Measurements from ENCODE around the gene CNFN.
A peak's percentile ranks its signal among the peaks of the same experiment; 100 is the strongest.

Gene CNFN

GRCh38 chr19:42410371-42410770 lies 20.3 kb upstream of the CNFN start:
- H3K4me1 ChIP-seq (ENCODE audit: control insufficient read depth, insufficient read depth, low read length, poor library complexity, severe bottlenecking): peaks cover 4% of the 10 kb centered on the region
- WGBS, 2 experiments (ENCODE audit: insufficient coverage in 2 of 2): 93 to 94% methylated on average over 30 of the region's 30 CpGs
- peaks cover 3% of the 10 kb centered on the region for H3K36me3 ChIP-seq (ENCODE audit: control insufficient read depth, insufficient read depth, low read length)
- H3K27ac ChIP-seq (ENCODE audit: low read depth, low read length, severe bottlenecking): no peak overlapping the region
- no peaks in the 10 kb centered on the region for H3K9me3 ChIP-seq (ENCODE audit: control insufficient read depth, low read length)
- H3K4me3 ChIP-seq (ENCODE audit: extremely low read depth, insufficient read depth, low read length, poor library complexity, severe bottlenecking): no peak overlapping the region

DNA sequence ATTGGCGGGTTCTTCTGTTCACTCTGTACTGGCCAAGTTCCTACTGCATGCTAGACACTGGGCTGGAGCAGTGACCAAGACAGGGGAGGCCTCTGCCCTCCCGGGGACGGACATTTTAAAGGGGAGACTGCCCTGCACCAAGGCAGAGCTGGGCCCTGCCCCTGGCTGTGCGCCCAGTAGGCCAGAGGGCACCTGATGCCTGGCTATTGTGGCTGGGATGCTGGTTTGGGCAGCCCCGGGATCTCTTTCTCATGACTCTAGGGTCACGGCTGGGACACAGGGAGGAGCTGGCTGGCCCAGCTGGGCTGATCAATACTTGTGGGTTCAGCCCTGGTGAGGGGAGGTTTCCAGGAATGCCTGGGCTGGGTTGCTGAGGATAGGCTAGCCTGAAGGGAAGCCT lies 19.4 kb upstream of the CNFN start:
- Histone ChIP-seq H3K4me1 (ENCODE audit: control insufficient read depth, insufficient read depth, low read length, poor library complexity, severe bottlenecking) (peaks cover 4% of the 10 kb centered on the region), H3K36me3 (ENCODE audit: control insufficient read depth, insufficient read depth, low read length) (peaks cover 3% of the 10 kb centered on the region), H3K9me3 (ENCODE audit: control insufficient read depth, low read length) (no peaks in the 10 kb centered on the region), H3K4me3 (ENCODE audit: extremely low read depth, insufficient read depth, low read length, poor library complexity, severe bottlenecking) (no peak overlapping the region), H3K27ac (ENCODE audit: low read depth, low read length, severe bottlenecking) (no peak overlapping the region)
- 89 to 96% methylated on average over 5 to 6 of the region's 6 CpGs for WGBS, 2 experiments (ENCODE audit: insufficient coverage in 2 of 2)

- H3K4me3 ChIP-seq (ENCODE audit: extremely low read depth, insufficient read depth, low read length, poor library complexity, severe bottlenecking): no peak overlapping the region
- peaks cover 7% of the 10 kb centered on the region for H3K36me3 ChIP-seq (ENCODE audit: control insufficient read depth, insufficient read depth, low read length)
- no peaks in the 10 kb centered on the region for H3K9me3 ChIP-seq (ENCODE audit: control insufficient read depth, low read length)
- peaks cover 4% of the 10 kb centered on the region for H3K4me1 ChIP-seq (ENCODE audit: control insufficient read depth, insufficient read depth, low read length, poor library complexity, severe bottlenecking)
- no peak overlapping the region for H3K27ac ChIP-seq (ENCODE audit: low read depth, low read length, severe bottlenecking)
- WGBS, 2 experiments (ENCODE audit: insufficient coverage in 2 of 2): 92 to 98% methylated on average over 7 to 10 of the region's 10 CpGs
These were observed 17.7 kb upstream of the CNFN start for GRCh38 chr19:42407816-42408175.

- Histone ChIP-seq H3K27ac (ENCODE audit: low read depth, low read length, severe bottlenecking) (no peak overlapping the region), H3K4me3 (ENCODE audit: extremely low read depth, insufficient read depth, low read length, poor library complexity, severe bottlenecking) (no peak overlapping the region), H3K4me1 (ENCODE audit: control insufficient read depth, insufficient read depth, low read length, poor library complexity, severe bottlenecking) (peaks cover 4% of the 10 kb centered on the region), H3K36me3 (ENCODE audit: control insufficient read depth, insufficient read depth, low read length) (peaks cover 7% of the 10 kb centered on the region), H3K9me3 (ENCODE audit: control insufficient read depth, low read length) (no peaks in the 10 kb centered on the region)
- WGBS, 2 experiments (ENCODE audit: insufficient coverage in 2 of 2): 96 to 97% methylated on average over 17 to 29 of the region's 30 CpGs
These were observed 17.2 kb upstream of the CNFN start for GRCh38 chr19:42407085-42407815.

DNA sequence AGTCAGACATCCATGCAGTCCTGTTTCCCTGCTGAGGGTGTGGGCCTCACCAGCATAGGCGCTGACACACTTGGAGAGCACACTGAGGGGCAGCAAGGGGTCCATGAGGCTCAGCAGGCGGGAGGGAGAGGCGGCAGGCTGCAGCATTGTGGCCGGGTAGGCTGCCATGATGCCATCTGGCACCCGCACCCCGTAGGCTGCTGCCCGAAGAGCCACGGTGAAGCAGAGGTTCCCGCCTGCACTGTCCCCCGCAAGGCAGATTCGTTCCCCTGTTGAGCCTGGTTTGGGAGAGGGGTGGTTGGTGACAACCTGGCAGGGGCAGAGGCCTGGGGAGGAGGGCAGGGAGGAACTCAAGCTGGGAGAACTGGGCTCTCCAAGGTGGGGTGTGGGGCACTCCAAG lies 16.0 kb upstream of the CNFN start:
- 90 to 91% methylated on average over 11 of the region's 11 CpGs for WGBS, 2 experiments (ENCODE audit: insufficient coverage in 2 of 2)
- Histone ChIP-seq H3K27ac (ENCODE audit: low read depth, low read length, severe bottlenecking) (no peak overlapping the region), H3K9me3 (ENCODE audit: control insufficient read depth, low read length) (no peaks in the 10 kb centered on the region), H3K4me1 (ENCODE audit: control insufficient read depth, insufficient read depth, low read length, poor library complexity, severe bottlenecking) (peaks cover 4% of the 10 kb centered on the region), H3K36me3 (ENCODE audit: control insufficient read depth, insufficient read depth, low read length) (peaks cover 5% of the 10 kb centered on the region), H3K4me3 (ENCODE audit: extremely low read depth, insufficient read depth, low read length, poor library complexity, severe bottlenecking) (no peak overlapping the region)

DNA sequence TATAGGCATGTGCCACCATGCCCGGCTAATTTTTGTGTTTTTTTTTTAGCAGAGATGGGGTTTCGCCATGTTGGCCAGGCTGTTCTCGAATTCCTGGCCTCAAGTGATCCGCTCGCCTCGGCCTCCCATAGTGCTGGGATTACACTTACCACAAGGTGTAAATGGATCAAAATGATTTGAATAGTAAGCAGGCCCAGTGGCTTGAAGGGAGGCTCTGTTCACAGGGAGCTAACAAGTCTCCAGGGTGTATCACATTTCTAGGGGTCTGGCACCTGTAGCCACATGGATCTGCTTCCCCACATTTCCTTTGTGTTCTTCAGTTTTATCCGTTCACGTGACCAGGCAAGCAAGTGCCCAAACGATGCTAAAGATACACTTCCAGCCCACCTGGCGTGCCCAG lies 13.5 kb upstream of the CNFN start:
- Histone ChIP-seq H3K4me3 (ENCODE audit: extremely low read depth, insufficient read depth, low read length, poor library complexity, severe bottlenecking) (no peak overlapping the region), H3K4me1 (ENCODE audit: control insufficient read depth, insufficient read depth, low read length, poor library complexity, severe bottlenecking) (peaks cover 4% of the 10 kb centered on the region), H3K36me3 (ENCODE audit: control insufficient read depth, insufficient read depth, low read length) (peaks cover 4% of the 10 kb centered on the region), H3K27ac (ENCODE audit: low read depth, low read length, severe bottlenecking) (no peak overlapping the region), H3K9me3 (ENCODE audit: control insufficient read depth, low read length) (no peaks in the 10 kb centered on the region)
- WGBS, 2 experiments (ENCODE audit: insufficient coverage in 2 of 2): 92 to 94% methylated on average over 9 to 10 of the region's 10 CpGs

DNA sequence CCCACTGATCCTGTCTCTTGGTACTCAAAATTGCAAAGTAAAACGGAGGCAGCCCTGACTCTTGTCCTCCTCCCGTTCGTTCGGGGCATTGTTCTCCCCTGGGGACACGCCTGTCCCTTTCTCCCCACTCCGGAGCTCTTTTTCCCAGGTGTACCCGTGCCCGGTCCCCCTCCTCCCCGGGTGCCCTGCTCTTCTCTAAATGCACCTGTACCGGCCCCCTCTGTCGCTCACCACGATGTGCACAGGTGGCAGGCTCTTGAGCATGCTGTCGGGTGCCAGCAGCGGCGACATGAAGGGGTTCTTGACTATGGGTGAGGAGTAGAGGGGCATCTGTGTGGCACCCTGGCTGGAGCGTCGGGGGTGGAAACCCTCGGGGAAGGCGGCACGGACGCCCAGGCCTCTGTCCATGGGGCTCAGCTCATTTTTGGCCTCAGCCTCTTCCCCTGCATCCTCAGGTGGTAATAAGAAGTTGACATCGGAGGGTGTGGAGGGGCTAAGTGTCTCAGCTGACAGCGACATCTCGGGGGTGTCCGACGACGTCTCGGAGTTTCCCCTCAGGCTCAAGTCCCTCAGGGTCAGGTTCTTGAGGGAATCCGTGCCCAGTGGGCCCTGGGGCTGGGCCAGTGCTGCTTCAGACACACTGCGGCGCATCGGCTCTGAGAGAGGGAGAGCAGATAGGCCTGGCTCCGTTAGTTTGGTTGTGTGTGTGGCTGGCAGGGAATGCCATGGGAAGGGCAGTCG lies 12.4 kb upstream of the CNFN start:
- H3K4me1 ChIP-seq (ENCODE audit: control insufficient read depth, insufficient read depth, low read length, poor library complexity, severe bottlenecking): peaks cover 8% of the 10 kb centered on the region
- no peaks in the 10 kb centered on the region for H3K9me3 ChIP-seq (ENCODE audit: control insufficient read depth, low read length)
- no peak overlapping the region for H3K27ac ChIP-seq (ENCODE audit: low read depth, low read length, severe bottlenecking)
- WGBS, 2 experiments (ENCODE audit: insufficient coverage in 2 of 2): 41 to 48% methylated on average over 17 to 19 of the region's 34 CpGs
- H3K4me3 ChIP-seq (ENCODE audit: extremely low read depth, insufficient read depth, low read length, poor library complexity, severe bottlenecking): peak overlapping the region; percentile 51
- peaks cover 4% of the 10 kb centered on the region for H3K36me3 ChIP-seq (ENCODE audit: control insufficient read depth, insufficient read depth, low read length)

GRCh38 chr19:42401365-42402303 lies 11.5 kb upstream of the CNFN start:
- Histone ChIP-seq H3K4me1 (ENCODE audit: control insufficient read depth, insufficient read depth, low read length, poor library complexity, severe bottlenecking) (peaks cover 9% of the 10 kb centered on the region), H3K36me3 (ENCODE audit: control insufficient read depth, insufficient read depth, low read length) (peaks cover 4% of the 10 kb centered on the region), H3K4me3 (ENCODE audit: extremely low read depth, insufficient read depth, low read length, poor library complexity, severe bottlenecking) (peak overlapping the region; percentile 51), H3K27ac (ENCODE audit: low read depth, low read length, severe bottlenecking) (peak overlapping the region; percentile 57), H3K9me3 (ENCODE audit: control insufficient read depth, low read length) (no peaks in the 10 kb centered on the region)
- 0 to 1% methylated on average over 44 to 50 of the region's 80 CpGs for WGBS, 2 experiments (ENCODE audit: insufficient coverage in 2 of 2)

DNA sequence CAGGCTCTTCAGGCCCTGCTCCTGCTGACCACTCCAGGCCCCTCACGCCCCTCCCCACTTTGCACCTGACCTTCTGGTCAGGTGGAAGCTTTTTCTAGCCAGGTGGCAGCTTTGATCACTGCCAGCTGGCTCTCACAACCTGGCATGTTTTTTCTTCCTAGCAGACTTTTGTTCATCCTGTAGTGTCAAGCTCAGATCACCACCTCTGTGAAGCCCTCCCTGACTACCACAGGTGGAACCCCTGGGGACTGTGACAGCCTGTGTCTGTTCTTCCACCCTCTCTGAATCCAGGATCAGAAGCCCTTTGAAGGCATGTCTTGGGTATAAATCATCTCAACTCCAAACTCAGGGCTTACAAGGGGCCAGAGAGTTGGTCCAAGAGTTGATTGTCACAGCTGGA lies 10.3 kb upstream of the CNFN start:
- Histone ChIP-seq H3K36me3 (ENCODE audit: control insufficient read depth, insufficient read depth, low read length) (peaks cover 4% of the 10 kb centered on the region), H3K27ac (ENCODE audit: low read depth, low read length, severe bottlenecking) (no peak overlapping the region)
- 83 to 100% methylated on average over 1 of the region's 1 CpG for WGBS, 2 experiments (ENCODE audit: insufficient coverage in 2 of 2)

DNA sequence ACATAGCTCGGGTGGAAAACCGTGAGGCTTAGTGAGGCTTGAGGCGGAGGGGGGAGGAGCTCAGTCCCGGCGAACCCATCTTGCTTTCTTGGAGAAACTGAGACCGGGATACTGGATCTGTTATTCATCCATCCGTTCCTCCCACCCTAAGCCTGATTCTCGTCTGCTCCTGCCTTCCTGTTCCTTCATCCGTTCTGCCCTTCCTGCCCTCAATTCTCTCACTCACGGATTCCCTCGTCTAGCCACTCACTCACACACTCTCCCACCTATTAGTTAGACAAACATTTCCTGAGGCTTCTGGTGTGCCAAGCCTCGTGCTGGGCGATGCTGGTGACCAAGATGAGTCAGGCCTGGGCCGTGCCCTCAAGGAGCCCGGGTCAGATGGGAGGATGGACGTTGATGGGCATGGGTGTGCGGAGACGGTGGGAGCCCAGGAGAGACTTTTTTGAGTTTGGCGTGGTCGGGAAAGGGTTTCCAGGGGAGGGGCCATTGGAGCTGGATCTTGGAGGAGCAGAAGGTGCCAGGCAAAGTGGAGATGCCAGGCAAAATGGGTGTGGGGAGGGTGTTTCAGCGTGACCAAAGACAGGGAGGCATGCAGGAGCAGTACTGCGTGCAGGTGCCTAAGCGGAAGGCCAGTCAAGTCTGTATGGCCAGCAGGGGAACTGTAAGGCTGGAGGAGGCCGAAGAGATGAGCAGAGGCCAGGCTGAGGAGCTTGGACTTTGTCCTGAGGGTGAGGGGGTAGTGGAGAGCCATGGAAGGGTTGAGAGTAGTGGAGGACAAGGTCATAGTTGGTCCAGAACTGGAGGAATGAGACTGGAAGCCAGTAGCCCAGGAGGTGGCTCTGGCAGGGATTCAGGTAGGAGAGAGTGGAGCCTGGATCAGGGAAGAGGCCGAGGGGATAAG lies 7.4 kb upstream of the CNFN start:
- peaks cover 12% of the 10 kb centered on the region for H3K4me1 ChIP-seq (ENCODE audit: control insufficient read depth, insufficient read depth, low read length, poor library complexity, severe bottlenecking)
- no peaks in the 10 kb centered on the region for H3K36me3 ChIP-seq (ENCODE audit: control insufficient read depth, insufficient read depth, low read length)
- H3K9me3 ChIP-seq (ENCODE audit: control insufficient read depth, low read length): no peaks in the 10 kb centered on the region
- 24 to 33% methylated on average over 19 to 24 of the region's 25 CpGs for WGBS, 2 experiments (ENCODE audit: insufficient coverage in 2 of 2)
- peak overlapping the region; percentile 43 for H3K27ac ChIP-seq (ENCODE audit: low read depth, low read length, severe bottlenecking)
- H3K4me3 ChIP-seq (ENCODE audit: extremely low read depth, insufficient read depth, low read length, poor library complexity, severe bottlenecking): peak overlapping the region; percentile 61

More for the DNA sequence above, 10.3 kb upstream of the CNFN start:
- Histone ChIP-seq H3K4me3 (ENCODE audit: extremely low read depth, insufficient read depth, low read length, poor library complexity, severe bottlenecking) (no peak overlapping the region), H3K9me3 (ENCODE audit: control insufficient read depth, low read length) (no peaks in the 10 kb centered on the region), H3K4me1 (ENCODE audit: control insufficient read depth, insufficient read depth, low read length, poor library complexity, severe bottlenecking) (peaks cover 12% of the 10 kb centered on the region)
